GM20000 (cell line): ENCODE measurements around the gene CISD2.
"Not testable (repeated sequence)": the region's sequence is repeated elsewhere in the genome, so short reads cannot be mapped to it uniquely, and the experiment has no call there.

Source experiments
- DNase-seq: peaks from one replicate; pipeline ENCODE4 v3.0.0; 2012; ENCODE audit warnings: low spot score
- CTCF ChIP-seq: IDR thresholded peaks from 2 replicates; pipeline ENCODE4 v1.5.1; 2012; ENCODE audit warnings: mild to moderate bottlenecking, control low read depth; ENCODE audit errors: extremely low read depth, missing control alignments

Gene CISD2

GRCh38 chr4:102868153-102868780, 525 bp upstream of the CISD2 start:
- no peak for DNase-seq
- no peak for TF ChIP-seq CTCF

GRCh38 chr4:102869569-102870197, 891 bp downstream of the CISD2 start:
- peak; percentile 7 for DNase-seq
- no peak for TF ChIP-seq CTCF

GRCh38 chr4:102871772-102872171, 3.0 kb downstream of the CISD2 start:
- DNase-seq = no peak
- no peak for TF ChIP-seq CTCF

GRCh38 chr4:102877477-102878106, 8.8 kb downstream of the CISD2 start:
- not testable (repeated sequence) for DNase-seq

GRCh38 chr4:102878349-102878748, 9.6 kb downstream of the CISD2 start:
- DNase-seq = not testable (repeated sequence)

- DNase-seq = no peak
- no peak for TF ChIP-seq CTCF
Observed at GRCh38 chr4:102878901-102879300, 10.1 kb downstream of the CISD2 start.

DNA sequence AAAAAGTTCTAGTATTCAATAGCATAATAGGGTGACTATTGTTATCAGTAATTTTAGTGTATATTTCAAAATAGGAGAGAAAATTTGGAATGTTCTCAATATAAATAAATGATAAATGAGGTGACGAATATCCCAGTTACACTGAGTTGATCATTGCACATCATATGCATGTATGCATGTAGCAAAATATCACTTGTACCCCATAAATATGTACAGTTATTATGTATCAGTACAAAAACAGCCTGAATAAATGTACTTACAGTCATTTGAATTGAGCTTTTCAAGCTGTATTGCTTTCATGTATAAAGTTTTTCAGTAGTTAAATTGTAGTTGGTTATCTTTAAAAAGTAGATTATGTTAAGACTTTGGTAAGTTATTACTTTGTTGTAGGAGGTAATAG, 12.6 kb downstream of the CISD2 start:
- TF ChIP-seq CTCF = no peak
- DNase-seq = no peak

- TF ChIP-seq CTCF = no peak
- DNase-seq = no peak
Observed at GRCh38 chr4:102883278-102883677, 14.5 kb downstream of the CISD2 start.

DNA sequence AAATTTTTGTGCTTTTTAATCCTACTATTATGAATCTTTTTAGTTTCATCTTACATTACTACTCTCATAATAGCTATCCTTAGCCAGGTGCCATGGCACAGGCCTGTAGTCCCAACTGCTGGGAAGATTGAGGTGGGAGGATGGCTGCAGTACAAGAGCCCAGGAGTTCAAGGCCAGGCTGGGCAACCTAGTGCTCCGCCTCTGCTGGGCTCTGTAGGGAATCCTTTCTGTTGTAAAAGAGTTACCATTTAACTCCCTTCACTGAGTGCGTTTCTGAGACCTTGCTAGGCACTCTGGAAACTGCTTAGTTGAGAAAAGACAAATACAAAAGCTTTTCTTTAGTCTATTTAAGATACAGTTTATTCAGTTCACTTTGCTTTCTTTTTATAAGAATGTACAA, 19.8 kb downstream of the CISD2 start:
- not testable (repeated sequence) for DNase-seq

DNA sequence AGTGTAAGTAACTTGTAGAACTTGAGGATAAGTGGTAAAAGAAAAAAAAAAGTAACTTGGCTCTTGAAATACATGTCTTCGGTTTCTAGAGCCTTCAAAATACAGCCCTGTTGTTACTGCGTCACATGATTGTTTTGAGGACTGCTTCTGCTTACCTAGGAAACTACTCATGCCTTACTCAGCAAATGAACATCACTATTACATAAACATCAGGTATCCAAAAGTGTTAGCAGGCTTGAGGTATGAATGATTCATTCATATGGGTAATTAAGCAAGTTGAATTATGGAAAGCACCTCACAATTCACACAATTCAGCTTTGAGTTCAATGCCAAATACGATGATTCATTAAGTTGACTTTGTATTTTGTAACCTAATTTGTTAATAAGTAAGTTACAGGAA, 21.1 kb downstream of the CISD2 start:
- not testable (repeated sequence) for DNase-seq

- DNase-seq = not testable (repeated sequence)
Observed at GRCh38 chr4:102896547-102896946, 27.8 kb downstream of the CISD2 start.

DNA sequence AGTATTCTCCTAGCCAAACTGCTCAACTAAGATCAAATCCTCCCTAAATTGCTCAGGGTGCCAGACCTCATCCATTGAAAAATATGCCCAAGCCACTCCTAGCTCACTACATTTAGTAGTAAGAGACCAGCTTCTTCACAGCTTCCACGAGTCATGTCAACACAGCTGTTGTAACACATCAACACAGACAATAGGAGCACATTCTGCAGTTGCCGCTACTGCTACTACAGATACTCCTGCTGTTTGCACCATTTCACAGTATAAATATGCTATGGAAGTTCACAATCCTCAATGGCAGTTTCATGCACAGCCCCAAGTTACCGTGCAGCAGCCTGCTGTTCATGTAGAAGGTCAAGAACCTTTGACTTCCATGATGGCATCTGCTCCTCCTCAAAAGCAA, 28.8 kb downstream of the CISD2 start:
- DNase-seq = not testable (repeated sequence)
